Endothelial cell of umbilical vein (primary cell): Measurements from ENCODE around the gene TNS4.

Experiments
- CTCF ChIP-seq, 2 donors: IDR thresholded peaks; 1 replicate in 1 of 2; 2 replicates in 1 of 2; pipeline ENCODE4 v1.5.1; 2011; ENCODE audit warnings: low read length in 2 of 2, mild to moderate bottlenecking in 2 of 2, moderate library complexity in 2 of 2, control low read depth in 1 of 2, inconsistent platforms in 1 of 2, low read depth in 1 of 2; ENCODE audit not compliant: insufficient read depth in 1 of 2; ENCODE audit errors: extremely low read depth in 1 of 2
- FOS ChIP-seq: IDR thresholded peaks from 2 replicates; pipeline ENCODE4 v1.6.1; 2011; ENCODE audit warnings: mild to moderate bottlenecking, low read length, moderate library complexity, borderline replicate concordance; ENCODE audit not compliant: insufficient read depth
- JUN ChIP-seq: IDR thresholded peaks from 2 replicates; pipeline ENCODE4 v1.6.1; 2011; ENCODE audit warnings: borderline replicate concordance, low read depth; ENCODE audit not compliant: insufficient read length, insufficient read depth
- POLR2A ChIP-seq: IDR thresholded peaks from 2 replicates; pipeline ENCODE4 v1.6.1; 2012; ENCODE audit warnings: low read depth, mild to moderate bottlenecking, control low read depth, low read length
- POLR2AphosphoS5 ChIP-seq: IDR thresholded peaks from 2 replicates; pipeline ENCODE4 v1.6.1; 2012; ENCODE audit warnings: low read depth, mild to moderate bottlenecking, control low read depth, low read length, moderate library complexity; ENCODE audit not compliant: insufficient read depth

GRCh38 chr17:40427002-40427491 is 74.4 kb downstream of the TNS4 start:
- TF ChIP-seq CTCF (IDR thresholded peaks at IDR 0.05; ENCODE audit: extremely low read depth in 1 of 2, insufficient read depth in 1 of 2, low read depth in 1 of 2, low read length in 2 of 2) (no peak), POLR2A (no peak), POLR2AphosphoS5 (no peak), FOS (no peak), JUN (no peak)
